Activated CD8-positive, alpha-beta memory T cell treated with anti-CD3 and anti-CD28 coated beads, Interleukin-2, amount 50 U/mL, for 48 hours (primary cell): ENCODE results near the gene NOCT.
"Not testable (repeated sequence)": the region's sequence is repeated elsewhere in the genome, so short reads cannot be mapped to it uniquely, and the experiment has no call there.

Source experiments
- DNase-seq: peaks from one replicate; pipeline ENCODE4 v3.0.0-alpha.2; 2020

The NOCT gene

DNA sequence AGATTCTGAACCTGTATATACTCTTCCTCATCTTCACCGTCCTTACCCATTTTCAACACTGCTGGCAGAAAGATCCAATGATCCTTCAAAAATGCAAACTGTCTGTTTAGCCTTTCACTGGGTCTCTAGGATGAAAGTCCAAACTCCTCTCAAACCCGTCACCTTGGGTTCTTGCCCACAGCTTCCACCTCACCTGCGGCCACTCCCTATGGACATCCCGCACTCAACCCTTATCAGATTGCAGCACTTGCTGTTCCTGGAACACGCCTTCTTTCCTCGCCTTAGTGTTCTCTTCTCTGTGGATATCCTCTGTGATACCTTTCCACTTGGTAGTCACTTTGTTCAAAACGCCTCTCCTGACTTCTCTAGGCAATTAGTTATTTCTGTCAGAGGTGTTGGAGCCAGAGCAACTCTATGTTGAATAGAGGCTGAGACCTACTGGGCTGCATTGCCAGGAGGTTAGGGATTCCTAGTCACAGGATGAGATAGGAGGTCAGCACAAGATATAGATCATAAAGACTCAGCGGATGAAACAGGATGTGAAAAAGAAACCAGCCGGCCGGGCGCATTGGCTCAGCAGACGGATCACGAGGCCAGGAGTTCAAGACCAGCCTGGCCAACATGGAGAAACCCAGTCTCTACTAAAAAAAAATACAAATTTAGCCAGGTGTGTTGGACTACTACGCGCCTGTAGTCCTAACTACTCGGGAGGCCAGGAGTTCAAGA lies 4.2 kb upstream of the NOCT start:
- no peak for DNase-seq

DNA sequence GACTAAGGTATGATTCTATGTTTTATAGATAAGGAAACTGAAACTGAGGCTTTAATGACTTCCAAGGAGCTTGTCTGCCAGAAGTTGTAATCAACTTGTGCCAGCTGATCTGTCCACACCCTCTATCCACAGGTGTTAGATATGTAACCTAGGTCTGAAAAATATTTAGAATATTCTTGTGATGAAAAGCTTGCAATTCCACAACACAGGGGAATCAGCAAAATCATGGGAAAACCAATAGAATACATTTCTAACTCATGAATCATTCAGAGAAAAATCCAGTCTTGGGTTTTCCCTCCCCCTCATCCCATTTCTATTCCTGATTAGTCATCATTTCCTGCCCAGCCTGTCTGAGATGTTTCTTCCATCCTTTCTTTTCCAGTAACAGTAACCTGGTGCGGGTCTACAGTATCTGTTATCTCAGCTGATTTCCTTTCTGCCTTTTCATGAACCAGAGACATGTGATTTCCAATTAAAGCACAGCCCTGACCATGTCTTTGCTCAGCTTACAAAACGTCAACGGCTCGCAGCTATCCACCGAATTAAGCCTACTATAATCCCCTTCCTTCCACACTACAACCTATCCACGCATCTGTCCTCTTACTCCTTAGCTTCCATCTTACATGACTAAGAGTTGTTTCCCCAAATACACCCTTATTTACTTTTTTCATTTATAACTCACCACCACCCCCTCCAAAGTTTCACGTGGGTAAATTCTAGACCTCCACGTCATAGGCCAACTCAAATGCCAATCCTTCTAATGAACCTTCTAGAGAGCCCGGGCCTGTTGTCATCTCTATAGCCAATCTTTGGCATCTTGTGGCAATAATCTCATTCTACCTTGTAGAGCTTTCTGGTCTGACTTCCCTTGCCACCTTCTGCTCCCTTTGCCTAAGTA lies 961 bp upstream of the NOCT start:
- no peak for DNase-seq

DNA sequence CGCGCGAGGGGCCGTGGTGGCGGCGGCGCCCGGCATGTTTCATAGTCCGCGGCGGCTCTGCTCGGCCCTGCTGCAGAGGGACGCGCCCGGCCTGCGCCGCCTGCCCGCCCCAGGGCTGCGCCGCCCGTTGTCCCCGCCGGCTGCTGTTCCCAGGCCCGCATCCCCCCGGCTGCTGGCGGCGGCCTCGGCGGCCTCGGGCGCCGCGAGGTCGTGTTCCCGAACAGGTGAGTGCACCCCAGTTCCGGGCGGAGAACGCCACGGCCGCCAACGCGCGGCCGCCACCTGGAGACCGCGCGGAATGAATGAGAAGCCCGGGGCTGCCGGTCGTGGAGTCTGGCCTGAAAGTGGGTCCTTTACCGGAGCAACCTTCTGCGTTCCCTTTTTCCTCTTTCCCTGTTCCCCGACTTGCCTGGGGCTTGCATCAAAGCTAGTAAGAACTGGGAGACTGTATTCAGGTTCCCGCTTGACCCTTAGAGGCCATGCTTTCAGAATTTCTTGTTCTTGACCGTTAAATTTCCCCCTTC lies 429 bp downstream of the NOCT start:
- DNase-seq = peak; percentile 78

DNA sequence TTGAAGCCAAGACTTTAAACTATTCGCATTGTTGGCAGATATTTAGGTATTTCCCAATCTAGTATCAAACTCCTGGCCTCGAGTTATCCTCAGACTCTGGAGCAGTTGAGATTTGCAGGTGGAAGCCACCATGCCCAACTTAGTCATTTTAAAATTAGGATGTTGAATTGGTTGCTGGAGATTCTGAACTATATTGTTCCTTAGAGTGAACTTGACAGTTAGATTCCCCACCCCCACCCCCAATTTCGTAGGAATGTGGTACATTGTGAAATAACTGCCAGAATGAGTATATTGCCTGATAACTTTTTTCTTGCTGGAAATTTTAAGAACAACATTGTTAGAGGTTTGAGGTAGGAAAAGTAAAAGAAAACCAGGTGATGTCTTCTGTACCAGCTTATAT lies 2.3 kb downstream of the NOCT start:
- no peak for DNase-seq

DNA sequence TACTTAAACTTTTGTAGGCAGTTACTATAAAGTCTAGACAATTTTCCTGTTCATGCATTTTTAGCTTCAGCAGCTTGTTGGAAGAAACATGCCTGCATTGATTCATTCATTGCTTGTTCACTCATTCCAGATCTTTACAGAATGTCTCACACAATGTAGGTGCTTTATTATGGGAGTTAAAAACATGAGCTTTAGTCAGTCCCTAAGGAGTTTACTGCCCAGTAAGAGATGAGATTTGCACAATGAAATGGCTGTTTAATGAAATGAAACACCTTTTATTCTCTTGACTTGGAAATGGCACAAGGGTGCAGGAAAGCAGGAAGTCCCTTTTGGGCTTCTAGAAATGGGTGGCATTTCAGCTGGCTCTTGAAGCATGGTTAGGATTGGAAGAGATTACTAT lies 2.9 kb downstream of the NOCT start:
- DNase-seq = no peak

DNA sequence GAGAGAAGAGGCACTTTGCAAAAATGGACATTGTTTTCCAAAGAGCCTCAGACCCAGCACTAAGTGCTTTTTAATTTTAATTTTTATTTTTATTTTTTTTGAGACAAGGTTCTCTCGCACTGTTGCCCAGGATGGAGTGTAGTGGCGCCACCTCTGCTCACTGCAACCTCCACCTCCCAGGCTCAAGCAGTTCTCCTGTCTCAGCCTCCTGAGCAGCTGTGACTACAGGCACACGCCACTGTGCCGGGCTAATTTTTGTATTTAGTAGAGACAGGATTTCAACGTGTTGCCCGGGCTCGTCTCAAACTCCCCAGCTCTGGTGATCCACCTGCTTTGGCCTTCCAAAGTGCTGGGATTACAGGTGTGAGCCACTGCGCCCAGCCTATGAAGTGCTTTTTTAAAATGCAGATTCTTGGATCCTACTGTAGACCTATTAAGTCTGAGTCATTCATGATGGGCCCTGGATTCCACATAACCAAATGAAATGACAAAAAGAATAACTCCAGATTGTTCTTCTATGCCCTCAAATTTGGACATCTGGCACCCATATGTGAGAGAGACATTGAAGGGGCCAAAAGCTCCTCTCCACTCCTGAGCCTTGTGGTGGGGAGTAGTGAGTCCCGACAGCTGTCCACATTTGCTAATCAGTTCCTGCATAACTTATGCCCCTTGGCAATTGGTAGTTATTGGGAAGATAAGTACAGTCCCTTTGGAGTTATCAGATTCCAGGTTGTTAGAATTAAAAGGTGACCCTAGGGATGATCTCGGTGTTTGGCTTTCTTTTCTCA lies 3.6 kb downstream of the NOCT start:
- no peak for DNase-seq

DNA sequence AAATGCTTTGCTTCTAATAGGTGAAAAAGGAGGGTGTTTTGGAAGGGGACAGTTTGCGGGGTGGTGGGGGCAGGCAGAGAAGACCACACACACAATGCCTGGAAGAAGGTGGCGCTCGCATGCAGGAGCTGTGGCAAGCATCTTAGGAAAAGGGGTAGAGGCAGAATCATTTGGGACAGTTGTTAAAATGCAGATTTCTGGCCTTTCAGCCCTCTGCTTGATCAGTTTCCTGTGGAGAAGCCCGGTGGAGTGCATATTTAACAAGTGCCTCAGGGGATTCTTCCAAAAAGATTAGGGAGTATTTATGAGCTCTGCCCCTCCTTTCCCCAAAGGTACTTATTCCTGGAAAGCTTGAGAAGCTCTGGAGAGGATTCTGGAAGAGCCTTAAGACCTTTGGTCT lies 4.8 kb downstream of the NOCT start:
- no peak for DNase-seq

DNA sequence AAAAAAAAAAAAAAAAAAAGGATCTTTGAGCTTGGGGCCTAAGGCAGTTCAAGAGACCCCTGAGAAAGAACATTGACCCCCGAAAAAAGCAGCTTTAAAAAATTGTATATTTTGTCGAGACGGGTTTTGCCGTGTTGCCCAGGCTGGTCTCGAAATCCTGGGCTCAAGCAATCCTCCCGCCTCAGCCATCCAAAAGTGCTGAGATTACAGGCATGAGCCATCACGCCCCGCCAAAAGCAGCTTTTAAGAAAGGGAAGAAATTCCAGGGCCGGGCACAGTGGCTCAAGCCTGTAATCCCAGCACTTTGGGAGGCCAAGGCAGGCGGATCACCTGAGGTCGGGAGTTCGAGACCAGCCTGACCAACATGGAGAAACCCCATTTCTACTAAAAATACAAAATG lies 5.5 kb downstream of the NOCT start:
- not testable (repeated sequence) for DNase-seq

DNA sequence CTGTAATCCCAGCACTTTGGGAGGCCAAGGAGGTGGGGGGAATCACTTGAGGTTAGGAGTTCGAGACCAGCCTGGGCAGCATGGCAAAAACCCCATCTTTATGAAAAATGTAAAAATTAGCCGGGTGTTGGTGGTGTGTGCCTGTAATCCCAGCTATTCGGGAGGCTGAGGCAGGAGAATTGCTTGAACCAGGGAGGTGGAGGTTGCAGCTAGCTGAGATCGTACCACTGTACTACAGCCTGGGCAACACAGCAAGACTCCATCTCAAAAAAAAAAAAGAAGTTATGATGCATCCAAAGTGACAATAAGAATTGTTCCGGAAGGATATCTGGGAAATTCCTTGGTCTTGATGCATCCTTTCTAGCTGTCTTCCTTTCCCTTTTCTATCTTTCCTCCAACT lies 7.3 kb downstream of the NOCT start:
- DNase-seq = no peak

DNA sequence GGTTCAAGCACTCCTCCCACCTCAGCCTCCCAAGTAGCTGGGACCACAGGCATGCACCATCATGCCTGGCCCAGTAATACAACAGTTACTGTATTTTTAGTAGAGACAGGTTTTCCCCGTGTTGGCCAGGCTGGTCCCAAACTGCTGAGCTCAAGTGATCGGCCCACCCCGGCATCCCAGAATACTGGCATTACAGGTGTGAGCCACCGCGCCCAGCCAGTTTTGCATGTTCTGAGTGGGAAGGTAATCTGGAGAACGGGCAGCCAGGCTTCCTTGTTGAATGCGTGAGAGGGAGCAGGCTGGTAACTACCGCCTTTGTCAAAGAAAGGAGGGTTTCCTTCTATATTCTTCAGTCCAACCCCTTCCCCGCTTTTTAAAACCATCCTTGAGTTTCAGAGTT lies 9.1 kb downstream of the NOCT start:
- DNase-seq = no peak

DNA sequence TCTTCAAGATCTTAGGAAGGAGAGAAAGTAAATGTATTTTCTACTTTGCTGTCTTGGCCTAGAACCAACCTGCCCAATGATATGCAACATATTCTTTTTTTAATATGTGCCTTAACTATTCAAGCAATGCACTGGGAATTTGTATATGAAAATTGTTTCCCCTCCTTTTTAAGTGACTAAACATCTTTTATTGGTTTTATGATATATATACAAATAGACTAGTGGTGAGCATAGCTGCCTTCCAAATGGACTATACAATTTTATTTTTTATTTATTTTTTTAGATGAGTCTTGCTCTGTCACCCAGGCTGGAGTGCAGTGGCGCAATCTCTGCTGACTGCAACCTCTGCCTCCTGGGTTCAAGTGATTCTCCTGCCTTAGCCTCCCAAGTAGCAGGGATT lies 10.3 kb downstream of the NOCT start:
- no peak for DNase-seq

DNA sequence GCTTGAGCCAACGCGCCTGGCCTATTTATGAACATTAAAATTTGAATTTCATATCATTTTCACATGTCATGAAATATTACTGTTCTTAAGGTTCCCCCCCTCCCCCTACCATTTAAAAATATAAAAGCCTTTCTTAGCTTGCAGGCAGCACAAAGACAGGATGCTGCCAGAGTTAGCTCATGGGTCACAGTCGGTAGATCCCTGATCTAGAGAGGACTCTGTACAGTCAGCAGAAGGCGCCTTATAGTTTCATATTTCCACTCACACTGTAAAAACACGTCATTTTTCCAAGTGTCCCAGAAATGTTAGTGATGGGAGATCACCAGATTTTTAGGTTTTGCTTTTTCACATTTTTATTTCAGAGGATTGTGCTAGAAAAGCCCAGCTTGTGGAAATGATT lies 12.2 kb downstream of the NOCT start:
- no peak for DNase-seq

DNA sequence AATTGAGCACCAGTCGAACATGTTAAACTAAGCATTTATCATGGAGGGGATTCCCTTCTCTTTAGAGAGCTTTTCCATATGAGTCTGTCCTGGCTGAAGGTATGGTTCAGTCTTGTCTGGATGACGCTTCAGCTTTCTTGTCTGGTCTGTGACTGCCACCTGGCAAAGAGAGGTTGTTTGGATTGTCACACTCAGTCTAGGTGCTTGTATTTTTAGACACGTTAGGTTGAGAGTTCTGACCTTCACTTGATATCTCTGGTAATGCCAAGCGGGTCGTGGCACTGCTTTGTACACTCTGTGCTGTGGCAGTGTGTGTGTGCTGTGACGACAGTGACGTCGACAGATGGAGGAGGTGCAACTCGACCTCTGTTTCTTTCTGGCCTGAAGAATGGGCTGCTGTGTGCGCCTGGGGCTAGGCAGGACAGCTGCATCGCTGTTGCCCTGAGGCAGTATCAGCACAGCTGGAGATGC lies 12.6 kb downstream of the NOCT start:
- DNase-seq = no peak

DNA sequence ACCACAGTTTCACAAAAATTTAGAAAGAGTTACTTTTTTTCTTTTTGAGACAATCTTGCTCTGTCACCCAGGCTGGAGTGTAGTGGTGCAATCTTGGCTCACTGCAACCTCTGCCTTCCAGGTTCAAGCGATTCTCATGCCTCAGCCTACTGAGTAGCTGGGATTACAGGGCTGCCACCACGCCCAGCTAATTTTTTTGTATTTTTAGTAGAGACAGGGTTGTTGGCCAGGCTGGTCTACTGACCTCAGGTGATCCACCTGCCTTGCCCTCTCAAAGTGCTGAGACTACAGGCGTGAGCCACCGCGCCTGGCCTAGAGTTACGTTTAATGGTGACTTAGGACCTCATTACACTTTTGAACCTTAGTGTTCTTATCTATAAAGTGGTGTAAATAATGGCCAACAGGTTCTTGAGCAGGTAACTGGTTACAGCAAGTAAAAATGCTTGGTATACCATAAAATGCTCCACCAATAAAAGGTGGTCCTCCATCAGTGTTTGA lies 14.3 kb downstream of the NOCT start:
- not testable (repeated sequence) for DNase-seq

DNA sequence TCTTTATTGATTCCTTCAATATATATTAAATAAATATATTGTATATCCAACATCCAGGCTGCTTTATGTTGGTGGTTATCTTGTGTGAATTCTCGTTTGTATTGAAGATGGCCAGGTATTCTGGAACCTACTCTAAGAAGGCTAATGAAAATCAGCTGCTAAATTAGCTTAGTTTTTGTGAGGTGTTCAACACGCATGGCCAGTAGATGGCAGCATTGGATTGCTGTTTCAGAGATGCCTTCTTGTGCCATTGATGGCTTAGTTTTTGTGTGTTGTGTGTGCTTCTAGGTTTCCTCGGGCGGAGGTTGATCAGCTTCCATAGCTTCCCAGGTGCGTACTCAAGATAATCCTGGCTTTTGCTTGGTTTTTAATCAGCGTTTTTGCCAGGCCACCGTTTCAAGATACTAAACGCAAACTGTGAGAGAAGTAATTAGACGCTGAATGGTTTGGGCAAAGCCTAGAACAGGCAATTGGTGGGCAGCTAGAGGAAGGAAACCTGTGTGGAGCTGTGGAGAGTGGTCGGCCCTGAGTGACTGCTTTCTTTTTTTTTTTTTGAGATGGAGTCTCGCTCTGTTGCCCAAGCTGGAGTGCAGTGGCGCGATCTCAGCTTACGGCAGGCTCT lies 15.1 kb downstream of the NOCT start:
- peak; percentile 68 for DNase-seq

DNA sequence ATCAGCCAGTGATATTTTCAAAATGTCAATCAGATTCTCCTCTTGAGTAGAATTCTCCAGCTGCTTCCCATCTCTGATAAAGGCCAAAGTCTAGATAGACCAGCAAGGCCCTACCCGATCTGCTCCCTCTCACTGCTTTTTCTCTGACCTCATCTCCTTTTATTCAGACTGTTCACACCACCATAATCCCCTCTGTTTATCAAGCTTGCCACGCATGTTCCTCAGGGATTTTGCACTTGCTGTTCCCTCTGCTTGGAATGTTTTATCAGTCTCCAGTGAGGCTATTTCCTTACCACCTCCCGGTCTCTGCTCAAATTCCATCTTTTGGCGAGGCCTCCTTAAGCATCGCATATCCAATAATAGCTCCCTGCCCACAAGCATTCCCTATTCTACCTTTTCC lies 20.1 kb downstream of the NOCT start:
- DNase-seq = no peak

DNA sequence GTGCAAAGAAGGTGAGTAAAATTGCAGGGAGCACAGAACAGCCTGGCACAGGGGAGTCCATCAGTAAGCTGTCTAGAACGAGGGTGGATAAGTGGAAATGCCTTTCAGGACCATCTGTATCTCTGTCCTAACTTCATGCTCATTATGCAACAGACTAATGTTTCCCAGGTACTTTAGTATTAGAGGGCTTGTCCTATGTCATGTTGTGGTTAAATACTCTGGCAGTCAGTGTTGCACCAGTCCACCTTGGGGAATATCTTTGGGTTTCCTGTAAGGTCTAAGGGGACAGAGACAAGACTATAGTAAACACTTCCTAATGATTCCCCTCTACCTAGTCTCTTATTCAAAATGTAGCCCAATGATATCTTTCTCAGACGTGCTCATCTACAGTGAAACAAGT lies 21.3 kb downstream of the NOCT start:
- no peak for DNase-seq

DNA sequence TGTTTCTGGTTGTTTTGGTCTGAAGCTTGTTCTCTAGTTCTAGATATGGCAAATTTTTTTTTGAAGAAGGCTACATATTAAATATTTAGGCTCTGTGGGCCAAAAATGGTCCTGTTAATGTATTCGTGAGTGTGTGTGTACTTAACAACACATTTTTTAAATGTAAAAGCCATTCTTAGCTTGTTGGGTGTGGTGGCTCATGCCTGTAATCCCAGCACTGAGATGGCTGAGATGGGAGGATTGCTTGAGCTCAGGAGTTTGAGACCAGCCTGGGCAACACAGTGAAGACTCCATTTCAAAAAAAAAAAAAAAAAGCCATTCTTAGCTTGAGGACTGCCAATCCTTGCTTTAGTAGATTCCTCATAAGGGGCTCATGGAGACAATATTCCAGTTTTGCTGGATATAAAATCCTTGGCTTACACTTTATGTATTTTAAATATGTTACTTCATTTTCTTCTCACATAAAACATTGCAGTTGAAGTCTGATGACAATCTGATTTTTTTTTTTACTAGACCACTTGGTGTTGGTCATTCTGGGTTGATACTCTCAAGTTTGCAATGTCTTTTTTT lies 23.4 kb downstream of the NOCT start:
- no peak for DNase-seq

DNA sequence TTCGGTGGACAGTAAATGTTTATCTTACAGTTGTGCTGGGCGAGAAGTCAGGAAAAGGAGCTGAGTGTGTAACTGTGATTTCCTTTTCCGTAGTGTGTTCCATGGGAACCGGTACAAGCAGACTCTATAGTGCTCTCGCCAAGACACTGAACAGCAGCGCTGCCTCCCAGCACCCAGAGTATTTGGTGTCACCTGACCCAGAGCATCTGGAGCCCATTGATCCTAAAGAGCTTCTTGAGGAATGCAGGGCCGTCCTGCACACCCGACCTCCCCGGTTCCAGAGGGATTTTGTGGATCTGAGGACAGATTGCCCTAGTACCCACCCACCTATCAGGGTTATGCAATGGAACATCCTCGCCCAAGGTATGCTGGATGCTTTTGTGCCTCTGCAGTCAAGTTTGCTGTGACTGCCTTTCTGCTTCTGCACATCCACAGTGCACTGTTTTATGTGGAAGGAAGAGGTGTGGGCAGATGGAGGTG lies 27.4 kb downstream of the NOCT start:
- DNase-seq = no peak

DNA sequence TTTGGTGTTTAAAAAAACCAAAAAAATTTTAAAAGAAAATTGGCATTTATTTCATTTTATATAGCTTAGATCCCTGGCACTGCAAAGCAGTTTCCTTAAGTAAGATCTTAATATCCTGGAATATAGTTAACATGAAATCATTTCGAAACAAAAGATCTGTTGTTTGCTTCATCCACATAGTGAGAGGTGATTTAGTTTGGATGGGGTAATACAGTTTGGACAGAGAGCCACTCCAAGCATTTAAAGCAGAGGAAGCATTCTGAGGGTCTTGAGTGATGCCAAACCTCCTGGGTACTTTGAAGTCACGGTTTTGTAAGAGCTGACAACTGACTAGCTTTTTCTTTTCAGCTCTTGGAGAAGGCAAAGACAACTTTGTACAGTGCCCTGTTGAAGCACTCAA lies 28.7 kb downstream of the NOCT start:
- DNase-seq = no peak

DNA sequence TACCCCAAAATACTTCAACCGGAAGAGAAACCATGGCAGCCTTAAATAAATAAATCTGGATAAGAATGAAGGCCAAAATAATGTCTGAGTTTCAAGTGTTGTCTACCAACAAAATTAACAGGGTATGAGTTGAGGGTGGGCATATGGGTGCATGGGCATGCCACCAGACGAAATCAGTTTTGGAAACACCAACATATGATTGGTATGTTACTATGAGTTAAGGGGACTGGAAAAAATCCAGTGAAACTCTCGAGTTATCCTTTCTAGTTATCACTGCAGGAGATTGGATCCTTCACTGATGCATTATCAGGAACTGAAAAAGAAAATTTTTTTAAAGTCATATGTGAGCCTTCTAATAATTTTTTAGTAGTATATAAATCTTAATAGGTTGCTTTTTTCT lies 32.4 kb downstream of the NOCT start:
- no peak for DNase-seq

DNA sequence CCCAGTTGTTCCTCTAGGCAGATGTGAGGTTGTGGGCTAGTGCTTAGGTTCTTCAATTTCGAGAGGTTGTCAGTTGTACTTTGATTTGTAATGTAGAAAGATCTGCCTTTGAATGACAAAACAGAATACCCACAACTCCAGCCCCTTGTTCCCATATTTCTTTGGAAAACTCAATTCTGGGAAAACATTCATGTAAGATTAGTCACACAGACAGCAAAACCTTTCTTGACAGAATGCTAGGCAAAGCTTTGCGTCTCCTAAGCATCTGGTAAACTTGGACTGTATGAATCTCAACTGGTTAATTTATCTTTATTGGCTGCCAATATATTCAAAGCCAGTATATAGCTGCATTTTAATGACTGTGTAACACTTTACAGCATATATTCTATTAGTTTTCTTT lies 34.9 kb downstream of the NOCT start:
- no peak for DNase-seq
